ENCODE data around the gene NELL2. TPM values are rescaled to one million over a fixed set of nuclear protein-coding genes. Genes with fewer than 3 reads are reported as not detected.
"Not testable (repeated sequence)": the region's sequence is repeated elsewhere in the genome, so short reads cannot be mapped to it uniquely, and the experiment has no call there.

NELL2 gene
- total RNA-seq, 2 experiments from 2014 or later = 28.4 to 35.8 TPM

DNA sequence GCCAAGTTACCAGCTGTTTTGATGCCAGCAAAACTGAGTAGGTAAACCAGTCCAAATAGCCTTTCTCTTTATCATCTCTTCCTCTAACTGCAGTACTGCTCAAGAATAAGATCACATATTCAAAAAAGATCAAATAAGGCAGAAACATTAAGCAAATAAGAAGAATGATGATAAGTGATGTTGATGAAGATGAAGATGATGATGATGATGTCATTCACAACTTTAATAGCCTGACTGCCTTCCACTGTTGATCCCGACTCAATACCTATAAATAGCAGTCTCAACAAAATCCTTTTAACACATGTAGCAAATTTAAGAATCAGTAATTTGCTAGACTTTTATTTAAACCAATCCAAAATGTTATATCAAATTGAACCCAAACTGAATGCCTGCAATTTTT is 47.1 kb downstream of the NELL2 start:
- POLR2A ChIA-PET = no interaction called here

DNA sequence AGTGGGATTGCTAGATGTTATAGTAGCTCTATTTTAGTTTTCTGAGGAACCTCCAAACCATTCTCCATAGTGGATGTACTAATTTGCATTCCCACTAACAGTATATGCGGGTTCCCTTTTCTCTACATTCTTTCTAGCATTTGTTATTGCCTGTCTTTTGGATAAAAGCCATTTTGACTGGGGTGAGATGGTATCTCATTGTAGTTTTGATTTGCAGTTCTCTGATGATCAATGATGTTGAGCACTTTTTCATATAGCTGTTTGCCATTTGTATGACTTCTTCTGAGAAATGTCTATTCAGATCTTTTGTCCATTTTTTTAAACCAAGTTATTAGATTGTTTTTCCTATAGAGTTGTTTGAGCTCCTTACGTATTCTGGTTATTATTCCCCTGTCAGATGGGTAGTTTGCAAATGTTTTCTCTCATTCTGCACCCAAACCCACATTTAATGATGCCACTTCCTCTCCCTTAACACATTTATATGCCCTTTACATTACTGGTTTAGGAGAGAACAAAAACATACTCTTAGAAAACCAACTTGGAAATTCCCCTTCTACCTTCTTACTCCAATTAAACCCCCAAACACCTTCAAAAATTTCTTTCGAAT is 48.2 kb downstream of the NELL2 start:
- peaks cover 59% of the 10 kb centered on the region for H3K4me1 Mint-ChIP-seq
- ATAC-seq (peak; percentile 86), DNase-seq (no peak)
- POLR2A ChIA-PET = interaction anchor here (0.6 to 1.0 kb wide), 3 partner anchors 12 to 66 kb away, joined by 4 read pairs; partner anchors contain the start of gene NELL2
- H3K36me3 Mint-ChIP-seq (ENCODE audit: low read depth) = peaks cover 6% of the 10 kb centered on the region
- H3K27me3 Mint-ChIP-seq = no peaks in the 10 kb centered on the region
- H3K27ac Mint-ChIP-seq = peak overlapping the region; percentile 89
- H3K4me3 Mint-ChIP-seq = peak overlapping the region; percentile 42
- peaks cover 3% of the 10 kb centered on the region for H3K9me3 Mint-ChIP-seq (ENCODE audit: low read depth)
- CTCF ChIA-PET = interaction anchor here (0.6 to 1.4 kb wide), 6 partner anchors 10 to 495 kb away, joined by 3 to 6 read pairs (median 4); no protein-coding TSS in a partner anchor
- intact Hi-C loops (cut with DNase I, micrococcal nuclease) = loop anchor here (1.0 kb wide), 1 partner anchor 20 kb away; no protein-coding TSS in a partner anchor

More for the DNA sequence above, 47.1 kb downstream of the NELL2 start:
- Mint-ChIP-seq H3K27ac (peak overlapping the region; percentile 55), H3K36me3 (ENCODE audit: low read depth) (peaks cover 6% of the 10 kb centered on the region), H3K4me1 (peaks cover 65% of the 10 kb centered on the region), H3K27me3 (no peaks in the 10 kb centered on the region), H3K9me3 (ENCODE audit: low read depth) (peaks cover 3% of the 10 kb centered on the region), H3K4me3 (no peak overlapping the region)
- intact Hi-C loops (cut with DNase I, micrococcal nuclease) = no loop called here
- CTCF ChIA-PET = interaction anchor here (0.6 to 0.7 kb wide), 2 partner anchors 12 to 18 kb away, joined by 3 read pairs; no protein-coding TSS in a partner anchor
- no peak for ATAC-seq
- DNase-seq = no peak

DNA sequence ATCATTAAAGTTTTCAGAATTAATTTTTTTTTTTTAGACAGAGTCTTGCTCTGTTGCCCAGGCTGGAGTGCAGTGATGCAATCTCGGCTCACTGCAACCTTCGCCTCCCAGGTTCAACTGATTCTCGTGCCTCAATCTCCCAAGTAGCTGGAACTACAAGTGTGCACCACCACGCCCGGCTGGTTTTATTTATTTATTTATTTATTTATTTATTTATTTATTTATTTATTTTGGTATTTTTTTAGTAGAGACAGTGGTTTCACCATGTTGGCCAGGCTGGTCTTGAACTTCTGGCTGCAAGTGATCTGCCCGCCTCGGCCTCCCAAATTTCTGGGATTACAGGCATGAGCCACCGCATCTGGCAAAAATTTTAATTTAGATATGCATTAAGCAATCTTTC is 54.4 kb downstream of the NELL2 start:
- H3K27ac Mint-ChIP-seq; H3K36me3 Mint-ChIP-seq (ENCODE audit: low read depth); H3K9me3 Mint-ChIP-seq (ENCODE audit: low read depth); POLR2A ChIA-PET; H3K4me3 Mint-ChIP-seq; ATAC-seq; intact Hi-C loops (cut with DNase I, micrococcal nuclease); H3K27me3 Mint-ChIP-seq; DNase-seq: not testable (repeated sequence)
- CTCF ChIA-PET = interaction anchor here (0.9 to 1.5 kb wide), 3 partner anchors 9 to 109 kb away, joined by 4 to 5 read pairs (median 4); no protein-coding TSS in a partner anchor
- H3K4me1 Mint-ChIP-seq = peaks cover 51% of the 10 kb centered on the region

DNA sequence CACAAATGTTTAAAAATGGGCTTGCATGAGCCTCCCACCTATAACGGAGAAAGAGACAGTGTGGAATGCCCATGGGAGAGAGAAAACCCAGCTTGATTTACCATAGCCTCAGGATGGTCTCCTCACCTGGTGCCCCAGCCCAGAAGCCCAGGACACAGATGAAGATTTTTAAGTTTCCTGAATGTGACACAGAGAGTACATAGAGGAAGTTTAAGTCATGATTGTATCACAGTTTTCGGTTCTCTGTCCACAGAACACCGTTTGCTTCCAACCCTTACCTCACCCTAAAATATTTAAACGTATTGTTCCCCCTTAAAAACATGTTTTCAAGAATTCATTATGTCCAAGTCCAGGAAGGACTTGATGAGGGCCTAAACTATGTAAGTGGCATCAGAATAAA is 56.2 kb downstream of the NELL2 start:
- peak; percentile 23 for ATAC-seq

DNA sequence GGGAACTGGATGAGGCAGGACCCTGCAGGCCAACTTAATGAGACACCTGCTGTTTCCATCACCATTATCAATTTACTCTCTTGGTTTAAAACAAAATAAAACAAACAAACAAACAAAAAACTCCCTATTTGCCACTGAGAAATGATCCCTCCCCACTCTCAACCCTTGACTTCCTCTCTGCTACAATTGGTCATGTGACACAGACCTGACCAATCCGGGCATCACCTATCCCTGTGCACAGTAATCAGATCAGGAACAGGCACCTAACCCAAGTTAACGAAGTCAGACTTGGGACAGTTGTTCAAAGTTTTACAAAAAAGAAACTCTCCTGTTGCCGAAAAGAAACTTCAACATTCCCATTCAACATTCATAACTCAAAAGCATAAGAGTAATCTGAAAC is 58.4 kb downstream of the NELL2 start:
- H3K4me1 Mint-ChIP-seq = peaks cover 56% of the 10 kb centered on the region
- H3K27ac Mint-ChIP-seq = peak overlapping the region; percentile 45
- CTCF ChIA-PET = interaction anchor here (1.0 kb wide), 1 partner anchor 113 kb away, joined by 3 read pairs; no protein-coding TSS in a partner anchor
- no peak overlapping the region for H3K4me3 Mint-ChIP-seq
- intact Hi-C loops (cut with DNase I, micrococcal nuclease) = no loop called here
- H3K36me3 Mint-ChIP-seq (ENCODE audit: low read depth) = peaks cover 2% of the 10 kb centered on the region
- no peaks in the 10 kb centered on the region for H3K9me3 Mint-ChIP-seq (ENCODE audit: low read depth)
- peak; percentile 66 for ATAC-seq
- H3K27me3 Mint-ChIP-seq = no peaks in the 10 kb centered on the region
- POLR2A ChIA-PET = no interaction called here
- DNase-seq = no peak

More for the DNA sequence above, 56.2 kb downstream of the NELL2 start:
- no peak for DNase-seq
- intact Hi-C loops (cut with DNase I, micrococcal nuclease) = no loop called here
- CTCF ChIA-PET = interaction anchor here (0.6 kb wide), 1 partner anchor 36 kb away, joined by 3 read pairs; no protein-coding TSS in a partner anchor
- POLR2A ChIA-PET = no interaction called here
- peaks cover 3% of the 10 kb centered on the region for H3K9me3 Mint-ChIP-seq (ENCODE audit: low read depth)
- H3K4me3 Mint-ChIP-seq = no peak overlapping the region
- no peaks in the 10 kb centered on the region for H3K27me3 Mint-ChIP-seq
- peak overlapping the region; percentile 64 for H3K27ac Mint-ChIP-seq
- H3K36me3 Mint-ChIP-seq (ENCODE audit: low read depth) = peaks cover 6% of the 10 kb centered on the region
- peaks cover 60% of the 10 kb centered on the region for H3K4me1 Mint-ChIP-seq

DNA sequence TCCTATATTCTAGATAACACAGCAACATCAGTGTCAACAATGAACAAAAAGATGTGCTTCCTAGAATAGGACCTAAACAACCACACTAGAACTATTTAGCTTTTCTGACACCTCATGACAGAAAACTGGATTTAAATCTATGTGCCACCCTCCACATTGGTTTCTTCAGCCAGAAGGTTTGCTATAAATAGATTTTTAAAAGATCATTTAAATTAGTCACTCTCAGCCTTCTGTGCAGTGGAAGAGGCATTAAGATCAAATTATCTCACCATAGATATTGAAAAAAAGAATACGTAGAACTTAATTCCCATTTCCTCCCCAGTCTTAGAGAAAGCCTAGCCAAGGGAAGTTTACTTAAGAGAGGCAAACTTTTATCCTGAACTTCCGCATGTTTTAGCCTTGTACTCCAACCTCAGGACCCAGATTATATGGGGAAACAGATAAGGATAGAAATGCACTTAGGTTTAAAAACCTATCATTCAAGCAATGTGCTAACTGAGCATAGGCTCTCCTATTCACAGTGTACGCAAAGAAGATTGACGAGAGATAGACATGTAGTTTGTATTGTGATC is 59.6 kb downstream of the NELL2 start:
- H3K9me3 Mint-ChIP-seq (ENCODE audit: low read depth) = no peaks in the 10 kb centered on the region
- H3K36me3 Mint-ChIP-seq (ENCODE audit: low read depth) = peaks cover 2% of the 10 kb centered on the region
- ChIA-PET CTCF (interaction anchor here (1.3 to 1.4 kb wide), 2 partner anchors 58 to 60 kb away, joined by 3 to 7 read pairs; partner anchors contain the start of gene NELL2), POLR2A (no interaction called here)
- H3K27ac Mint-ChIP-seq = peak overlapping the region; percentile 45
- no peaks in the 10 kb centered on the region for H3K27me3 Mint-ChIP-seq
- intact Hi-C loops (cut with DNase I, micrococcal nuclease) = no loop called here
- H3K4me1 Mint-ChIP-seq = peaks cover 60% of the 10 kb centered on the region
- H3K4me3 Mint-ChIP-seq = no peak overlapping the region
- DNase-seq (no peak), ATAC-seq (no peak)

DNA sequence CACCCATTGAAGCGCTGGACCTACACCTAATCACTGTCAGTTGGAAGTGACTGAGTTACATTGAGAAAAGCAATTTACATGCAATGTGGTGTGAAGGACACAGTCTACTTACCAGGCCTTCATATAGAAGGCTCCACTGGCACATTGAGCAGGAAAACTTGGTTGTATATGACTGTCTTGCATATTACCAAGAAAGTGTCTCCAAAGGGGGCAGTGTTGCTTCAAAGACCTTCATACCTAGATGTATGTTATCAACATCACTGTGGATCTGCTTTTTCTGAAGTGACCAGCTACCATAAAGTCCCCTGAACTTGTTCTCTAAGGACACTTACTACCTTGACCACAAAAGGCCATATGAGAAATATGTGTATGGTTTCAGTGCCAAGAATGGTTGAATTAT is 64.1 kb downstream of the NELL2 start:
- intact Hi-C loops (cut with DNase I, micrococcal nuclease) = loop anchor here (1.0 to 2.0 kb wide), 5 partner anchors 37 to 119 kb away; partner anchors contain the start of gene NELL2 (in 1 of the 2)
- Mint-ChIP-seq H3K36me3 (ENCODE audit: low read depth) (no peaks in the 10 kb centered on the region), H3K27me3 (no peaks in the 10 kb centered on the region), H3K27ac (no peak overlapping the region), H3K4me3 (no peak overlapping the region), H3K9me3 (ENCODE audit: low read depth) (no peaks in the 10 kb centered on the region), H3K4me1 (peaks cover 32% of the 10 kb centered on the region)
- ATAC-seq = peak; percentile 84
- ChIA-PET CTCF (interaction anchor here (0.9 to 5.9 kb wide), 15 partner anchors 9 to 137 kb away, joined by 3 to 82 read pairs (median 5); partner anchors contain the start of gene NELL2), POLR2A (interaction anchor here (1.0 kb wide), 1 partner anchor 119 kb away, joined by 3 read pairs; no protein-coding TSS in a partner anchor)
- DNase-seq = peak; percentile 51

DNA sequence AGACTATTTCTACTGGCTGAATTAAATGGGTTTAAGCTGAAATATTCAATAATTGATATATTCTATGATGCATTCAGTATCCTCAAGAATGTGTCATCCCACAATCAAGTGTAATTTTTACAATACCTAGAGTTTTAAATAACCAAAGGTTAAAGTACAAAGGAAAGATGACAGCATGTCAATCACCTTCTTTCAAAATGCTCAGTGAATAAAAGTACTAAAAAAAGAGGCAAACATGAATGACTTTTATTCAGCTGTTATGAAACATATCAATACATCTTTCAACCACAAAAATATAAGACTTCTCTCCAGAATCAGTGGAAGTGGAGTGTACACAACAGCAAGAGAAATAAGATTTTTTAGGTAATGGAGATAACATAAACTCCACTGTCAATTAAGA is 72.0 kb downstream of the NELL2 start:
- Mint-ChIP-seq H3K4me1 (peaks cover 10% of the 10 kb centered on the region), H3K27ac (no peak overlapping the region), H3K4me3 (no peak overlapping the region), H3K9me3 (ENCODE audit: low read depth) (no peaks in the 10 kb centered on the region), H3K27me3 (no peaks in the 10 kb centered on the region), H3K36me3 (ENCODE audit: low read depth) (no peaks in the 10 kb centered on the region)
- CTCF ChIA-PET = interaction anchor here (0.8 to 1.7 kb wide), 3 partner anchors 9 to 70 kb away, joined by 3 to 6 read pairs (median 4); no protein-coding TSS in a partner anchor
- ATAC-seq (no peak), DNase-seq (no peak)
- POLR2A ChIA-PET = no interaction called here
- intact Hi-C loops (cut with DNase I, micrococcal nuclease) = no loop called here

DNA sequence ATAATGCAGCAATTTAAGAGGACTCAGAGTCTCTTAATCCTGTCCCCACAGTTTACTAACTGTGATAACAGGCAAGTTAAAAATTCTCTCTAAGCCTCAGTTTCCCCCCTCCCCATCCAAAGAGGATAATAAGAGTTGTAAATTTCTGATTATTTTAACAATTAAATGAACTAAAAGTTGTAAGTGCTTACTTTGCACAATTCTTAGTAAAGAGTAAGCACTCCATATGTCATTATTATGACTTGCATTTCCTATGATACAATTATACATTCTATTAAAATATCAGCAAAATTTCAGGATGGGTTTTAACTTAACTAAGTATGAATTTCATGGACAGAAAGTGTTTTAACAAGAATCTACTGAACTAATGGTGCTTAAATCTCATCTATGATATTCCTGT is 80.1 kb downstream of the NELL2 start:
- ChIA-PET CTCF (no interaction called here), POLR2A (no interaction called here)
- Mint-ChIP-seq H3K27me3 (no peaks in the 10 kb centered on the region), H3K9me3 (ENCODE audit: low read depth) (no peaks in the 10 kb centered on the region), H3K4me1 (no peaks in the 10 kb centered on the region), H3K27ac (no peak overlapping the region), H3K36me3 (ENCODE audit: low read depth) (no peaks in the 10 kb centered on the region), H3K4me3 (no peak overlapping the region)
- ATAC-seq = no peak
- intact Hi-C loops (cut with DNase I, micrococcal nuclease) = no loop called here
- no peak for DNase-seq

DNA sequence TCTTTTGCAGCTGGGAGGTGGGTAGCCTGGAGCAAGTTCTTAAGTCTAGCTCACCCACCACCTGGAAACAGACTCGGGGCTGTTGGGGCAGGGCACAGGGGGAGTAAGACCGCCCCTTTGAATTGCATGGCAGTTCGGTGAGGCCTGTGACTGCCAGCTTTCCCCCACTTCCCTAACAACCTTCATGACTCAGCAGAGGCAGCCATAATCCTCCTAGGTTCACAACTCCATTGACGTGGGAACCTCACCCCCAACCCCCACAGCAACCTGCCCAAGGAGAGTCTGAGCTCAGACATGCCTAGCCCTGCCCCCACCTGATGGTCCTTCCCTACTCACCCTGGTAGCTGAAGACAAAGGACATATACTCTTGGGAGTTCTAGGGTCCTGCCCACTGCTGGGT is 87.4 kb downstream of the NELL2 start:
- DNase-seq = no peak
- Mint-ChIP-seq H3K9me3 (ENCODE audit: low read depth) (peaks cover 3% of the 10 kb centered on the region), H3K27ac (no peak overlapping the region), H3K4me1 (peaks cover 20% of the 10 kb centered on the region), H3K27me3 (no peaks in the 10 kb centered on the region), H3K36me3 (ENCODE audit: low read depth) (peaks cover 9% of the 10 kb centered on the region), H3K4me3 (no peak overlapping the region)
- ChIA-PET CTCF (interaction anchor here (1.2 to 2.2 kb wide), 3 partner anchors 13 to 152 kb away, joined by 3 to 8 read pairs (median 5); no protein-coding TSS in a partner anchor), POLR2A (no interaction called here)
- intact Hi-C loops (cut with DNase I, micrococcal nuclease) = no loop called here
- no peak for ATAC-seq

DNA sequence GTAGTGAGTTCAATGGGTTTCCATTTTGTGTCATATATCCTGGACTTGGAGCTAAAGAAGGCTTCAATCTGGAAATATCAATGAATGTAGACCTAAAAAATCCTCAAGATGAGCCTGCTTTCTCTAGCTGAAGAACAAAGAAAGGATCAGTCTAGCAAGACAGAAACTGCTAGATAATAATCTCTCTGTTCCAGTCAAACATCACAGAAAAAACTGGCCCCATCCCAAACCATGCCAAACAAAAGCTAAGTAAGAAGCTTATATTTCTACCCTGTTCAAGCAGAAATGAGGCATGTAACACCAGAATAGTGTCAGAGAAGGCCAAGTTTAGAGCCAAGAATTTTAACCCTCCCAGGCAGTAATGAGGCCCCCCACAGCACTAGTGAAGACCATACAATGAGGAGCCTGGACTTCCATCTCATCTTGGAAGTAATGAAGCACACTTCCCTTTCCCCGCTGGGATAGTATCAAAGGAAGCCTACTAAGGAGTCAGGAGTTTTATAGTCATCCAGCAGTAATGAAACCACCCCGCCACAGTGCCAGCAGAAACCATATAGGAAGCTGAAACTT is 95.8 kb downstream of the NELL2 start:
- CTCF ChIA-PET = interaction anchor here (0.6 to 3.0 kb wide), 6 partner anchors 28 to 168 kb away, joined by 3 to 10 read pairs (median 5); no protein-coding TSS in a partner anchor
- H3K27ac Mint-ChIP-seq = no peak overlapping the region

More for the DNA sequence above, 95.8 kb downstream of the NELL2 start:
- Mint-ChIP-seq H3K9me3 (ENCODE audit: low read depth) (peaks cover 4% of the 10 kb centered on the region), H3K27me3 (no peaks in the 10 kb centered on the region), H3K4me1 (peaks cover 6% of the 10 kb centered on the region), H3K36me3 (ENCODE audit: low read depth) (peaks cover 8% of the 10 kb centered on the region), H3K4me3 (no peak overlapping the region)
- DNase-seq (no peak), ATAC-seq (no peak)
- intact Hi-C loops (cut with DNase I, micrococcal nuclease) = no loop called here
- POLR2A ChIA-PET = no interaction called here

All from activated CD4-positive, alpha-beta T cell treated with anti-CD3 and anti-CD28 coated beads for 36 hours (primary cell).